Measurements from ENCODE around the gene AFF3.

GRCh38 chr2:99737537-99737936 lies 404.9 kb downstream of the AFF3 start:
- TF ChIP-seq POLR2AphosphoS5 (IDR thresholded peaks at IDR 0.05) = no peak
- TF ChIP-seq CTCF (IDR thresholded peaks at IDR 0.05) = no peak
